Measurements from ENCODE around the gene SYNE2.
"Not testable (repeated sequence)": the region's sequence is repeated elsewhere in the genome, so short reads cannot be mapped to it uniquely, and the experiment has no call there.

The SYNE2 gene

GRCh38 chr14:64117671-64118402 lies 265.0 kb downstream of the SYNE2 start:
- no peaks in the 10 kb centered on the region for H3K27me3 ChIP-seq (ENCODE audit: insufficient read depth, low read length)
- H3K4me3 ChIP-seq (ENCODE audit: low read length) = no peak overlapping the region
- no peaks in the 10 kb centered on the region for H3K4me1 ChIP-seq (ENCODE audit: insufficient read depth, low read length)
- H3K9ac ChIP-seq (ENCODE audit: low read depth, low read length) = no peak overlapping the region
- H3K27ac ChIP-seq (ENCODE audit: low read length) = no peak overlapping the region
- no peaks in the 10 kb centered on the region for H3K9me3 ChIP-seq (ENCODE audit: insufficient read depth, low read depth, low read length)
- H3K36me3 ChIP-seq (ENCODE audit: insufficient read depth, low read depth, low read length) = peaks cover 34% of the 10 kb centered on the region

GRCh38 chr14:64118403-64118742 lies 265.6 kb downstream of the SYNE2 start:
- H3K36me3 ChIP-seq (ENCODE audit: insufficient read depth, low read depth, low read length) = peaks cover 34% of the 10 kb centered on the region
- not testable (repeated sequence) for H3K27me3 ChIP-seq (ENCODE audit: insufficient read depth, low read length); H3K27ac ChIP-seq (ENCODE audit: low read length)

GRCh38 chr14:64118892-64119291 lies 266.1 kb downstream of the SYNE2 start:
- no peaks in the 10 kb centered on the region for H3K4me1 ChIP-seq (ENCODE audit: insufficient read depth, low read length)
- H3K4me3 ChIP-seq (ENCODE audit: low read length) = no peak overlapping the region
- H3K36me3 ChIP-seq (ENCODE audit: insufficient read depth, low read depth, low read length) = peaks cover 35% of the 10 kb centered on the region
- no peak overlapping the region for H3K27ac ChIP-seq (ENCODE audit: low read length)
- no peaks in the 10 kb centered on the region for H3K27me3 ChIP-seq (ENCODE audit: insufficient read depth, low read length)
- H3K9ac ChIP-seq (ENCODE audit: low read depth, low read length) = no peak overlapping the region
- H3K9me3 ChIP-seq (ENCODE audit: insufficient read depth, low read depth, low read length) = no peaks in the 10 kb centered on the region

More at GRCh38 chr14:64118403-64118742, 265.6 kb downstream of the SYNE2 start:
- H3K4me1 ChIP-seq (ENCODE audit: insufficient read depth, low read length); H3K9ac ChIP-seq (ENCODE audit: low read depth, low read length); H3K4me3 ChIP-seq (ENCODE audit: low read length); H3K9me3 ChIP-seq (ENCODE audit: insufficient read depth, low read depth, low read length): not testable (repeated sequence)

GRCh38 chr14:64119500-64119899 lies 266.7 kb downstream of the SYNE2 start:
- H3K4me3 ChIP-seq (ENCODE audit: low read length) = no peak overlapping the region
- H3K27me3 ChIP-seq (ENCODE audit: insufficient read depth, low read length) = no peaks in the 10 kb centered on the region
- H3K36me3 ChIP-seq (ENCODE audit: insufficient read depth, low read depth, low read length) = peaks cover 35% of the 10 kb centered on the region
- H3K4me1 ChIP-seq (ENCODE audit: insufficient read depth, low read length) = no peaks in the 10 kb centered on the region
- H3K27ac ChIP-seq (ENCODE audit: low read length) = no peak overlapping the region
- no peak overlapping the region for H3K9ac ChIP-seq (ENCODE audit: low read depth, low read length)
- no peaks in the 10 kb centered on the region for H3K9me3 ChIP-seq (ENCODE audit: insufficient read depth, low read depth, low read length)

- Histone ChIP-seq H3K36me3 (ENCODE audit: insufficient read depth, low read depth, low read length) (peaks cover 37% of the 10 kb centered on the region), H3K9me3 (ENCODE audit: insufficient read depth, low read depth, low read length) (no peaks in the 10 kb centered on the region), H3K27ac (ENCODE audit: low read length) (no peak overlapping the region), H3K4me1 (ENCODE audit: insufficient read depth, low read length) (no peaks in the 10 kb centered on the region), H3K9ac (ENCODE audit: low read depth, low read length) (no peak overlapping the region), H3K27me3 (ENCODE audit: insufficient read depth, low read length) (no peaks in the 10 kb centered on the region), H3K4me3 (ENCODE audit: low read length) (no peak overlapping the region)
Observed at GRCh38 chr14:64119980-64120379, 267.2 kb downstream of the SYNE2 start.

GRCh38 chr14:64123241-64123822 lies 270.5 kb downstream of the SYNE2 start:
- no peak overlapping the region for H3K4me3 ChIP-seq (ENCODE audit: low read length)
- H3K9ac ChIP-seq (ENCODE audit: low read depth, low read length) = no peak overlapping the region
- H3K4me1 ChIP-seq (ENCODE audit: insufficient read depth, low read length) = no peaks in the 10 kb centered on the region
- H3K9me3 ChIP-seq (ENCODE audit: insufficient read depth, low read depth, low read length) = no peaks in the 10 kb centered on the region
- H3K27ac ChIP-seq (ENCODE audit: low read length) = no peak overlapping the region
- peaks cover 69% of the 10 kb centered on the region for H3K36me3 ChIP-seq (ENCODE audit: insufficient read depth, low read depth, low read length)
- no peaks in the 10 kb centered on the region for H3K27me3 ChIP-seq (ENCODE audit: insufficient read depth, low read length)

GRCh38 chr14:64125270-64125669 lies 272.5 kb downstream of the SYNE2 start:
- H3K27me3 ChIP-seq (ENCODE audit: insufficient read depth, low read length) = no peaks in the 10 kb centered on the region
- H3K27ac ChIP-seq (ENCODE audit: low read length) = no peak overlapping the region
- no peaks in the 10 kb centered on the region for H3K4me1 ChIP-seq (ENCODE audit: insufficient read depth, low read length)
- H3K36me3 ChIP-seq (ENCODE audit: insufficient read depth, low read depth, low read length) = peaks cover 72% of the 10 kb centered on the region
- H3K4me3 ChIP-seq (ENCODE audit: low read length) = no peak overlapping the region
- no peak overlapping the region for H3K9ac ChIP-seq (ENCODE audit: low read depth, low read length)
- H3K9me3 ChIP-seq (ENCODE audit: insufficient read depth, low read depth, low read length) = no peaks in the 10 kb centered on the region

- no peaks in the 10 kb centered on the region for H3K4me1 ChIP-seq (ENCODE audit: insufficient read depth, low read length)
- H3K9me3 ChIP-seq (ENCODE audit: insufficient read depth, low read depth, low read length) = no peaks in the 10 kb centered on the region
- H3K36me3 ChIP-seq (ENCODE audit: insufficient read depth, low read depth, low read length) = peaks cover 79% of the 10 kb centered on the region
- H3K9ac ChIP-seq (ENCODE audit: low read depth, low read length) = no peak overlapping the region
- no peak overlapping the region for H3K27ac ChIP-seq (ENCODE audit: low read length)
- H3K4me3 ChIP-seq (ENCODE audit: low read length) = no peak overlapping the region
- H3K27me3 ChIP-seq (ENCODE audit: insufficient read depth, low read length) = no peaks in the 10 kb centered on the region
Observed at GRCh38 chr14:64126548-64126947, 273.7 kb downstream of the SYNE2 start.

- Histone ChIP-seq H3K9me3 (ENCODE audit: insufficient read depth, low read depth, low read length) (no peaks in the 10 kb centered on the region), H3K4me1 (ENCODE audit: insufficient read depth, low read length) (no peaks in the 10 kb centered on the region), H3K4me3 (ENCODE audit: low read length) (no peak overlapping the region), H3K9ac (ENCODE audit: low read depth, low read length) (no peak overlapping the region), H3K27ac (ENCODE audit: low read length) (no peak overlapping the region), H3K36me3 (ENCODE audit: insufficient read depth, low read depth, low read length) (peaks cover 54% of the 10 kb centered on the region), H3K27me3 (ENCODE audit: insufficient read depth, low read length) (no peaks in the 10 kb centered on the region)
Observed at GRCh38 chr14:64137657-64138290, 285.0 kb downstream of the SYNE2 start.

GRCh38 chr14:64147126-64147790 lies 294.5 kb downstream of the SYNE2 start:
- no peak overlapping the region for H3K9ac ChIP-seq (ENCODE audit: low read depth, low read length)
- no peaks in the 10 kb centered on the region for H3K9me3 ChIP-seq (ENCODE audit: insufficient read depth, low read depth, low read length)
- no peak overlapping the region for H3K4me3 ChIP-seq (ENCODE audit: low read length)
- no peaks in the 10 kb centered on the region for H3K27me3 ChIP-seq (ENCODE audit: insufficient read depth, low read length)
- no peaks in the 10 kb centered on the region for H3K4me1 ChIP-seq (ENCODE audit: insufficient read depth, low read length)
- H3K27ac ChIP-seq (ENCODE audit: low read length) = no peak overlapping the region
- H3K36me3 ChIP-seq (ENCODE audit: insufficient read depth, low read depth, low read length) = peaks cover 41% of the 10 kb centered on the region

- no peak overlapping the region for H3K27ac ChIP-seq (ENCODE audit: low read length)
- no peak overlapping the region for H3K9ac ChIP-seq (ENCODE audit: low read depth, low read length)
- H3K27me3 ChIP-seq (ENCODE audit: insufficient read depth, low read length) = no peaks in the 10 kb centered on the region
- no peaks in the 10 kb centered on the region for H3K9me3 ChIP-seq (ENCODE audit: insufficient read depth, low read depth, low read length)
- no peaks in the 10 kb centered on the region for H3K4me1 ChIP-seq (ENCODE audit: insufficient read depth, low read length)
- no peak overlapping the region for H3K4me3 ChIP-seq (ENCODE audit: low read length)
- H3K36me3 ChIP-seq (ENCODE audit: insufficient read depth, low read depth, low read length) = peaks cover 32% of the 10 kb centered on the region
Observed at GRCh38 chr14:64149921-64150320, 297.1 kb downstream of the SYNE2 start.
